Activated CD8-positive, alpha-beta T cell treated with anti-CD3 and anti-CD28 coated beads, Interleukin-2, amount 10 ng/mL, durations not matched to agents 7 days and 5 days (primary cell): ENCODE data around the gene LRRC2. TPM values are rescaled to one million over a fixed set of nuclear protein-coding genes. Genes with fewer than 3 reads are reported as not detected.
A peak's percentile ranks its signal among the peaks of the same experiment; 100 is the strongest.

Experiments used
- ATAC-seq: fragments of 150-1000 bp; cut with Tn5 transposase; one replicate; pipeline ENCODE4 v1.10.0; 2021; ENCODE audit warnings: moderate library complexity
- CTCF ChIA-PET: fragments of 350-600 bp; sonication (Branson Sonifier 250); formaldehyde crosslinking; loops from one replicate; lab custom pipeline; 2021; ENCODE audit warnings: antibody characterized with exemption; lab: Charles Lee
- POLR2A ChIA-PET: fragments of 350-600 bp; sonication (Branson Sonifier 250); formaldehyde crosslinking; loops from one replicate; lab custom pipeline; 2021; ENCODE audit warnings: antibody characterized with exemption; lab: Charles Lee
- DNase-seq: peaks from one replicate; pipeline ENCODE4 v3.0.0-alpha.2; 2020
- H3K27ac Mint-ChIP-seq: one replicate; pipeline ENCODE4 v1.8.0; 2021; ENCODE audit warnings: mild to moderate bottlenecking, mixed read lengths
- H3K27me3 Mint-ChIP-seq: one replicate; pipeline ENCODE4 v1.8.0; 2021; ENCODE audit warnings: low read depth, mixed read lengths
- H3K36me3 Mint-ChIP-seq: one replicate; pipeline ENCODE4 v1.8.0; 2021; ENCODE audit warnings: low read depth, mixed read lengths
- H3K4me1 Mint-ChIP-seq: one replicate; pipeline ENCODE4 v1.8.0; 2021; ENCODE audit warnings: low read depth, mixed read lengths
- H3K4me3 Mint-ChIP-seq: one replicate; pipeline ENCODE4 v1.8.0; 2021; ENCODE audit warnings: mild to moderate bottlenecking, mixed read lengths
- H3K9me3 Mint-ChIP-seq: one replicate; pipeline ENCODE4 v1.8.0; 2022; ENCODE audit warnings: mixed read lengths; ENCODE audit not compliant: insufficient read depth
- total RNA-seq, 2 experiments: library from RNA; stranded (reverse); gene quantifications; one replicate each; pipeline ENCODE4 v1.2.3, GENCODE V29; 2021

LRRC2 gene
- under 1 TPM in 1 of 2 experiments, not detected in 1; 0.11 TPM for total RNA-seq

- POLR2A ChIA-PET = no interaction called here
- ATAC-seq = peak; percentile 83
- H3K27me3 Mint-ChIP-seq = peaks cover 45% of the 10 kb centered on the region
Measured at GRCh38 chr3:46566040-46566641, at the start of gene LRRC2. LRRC2 (minus strand) TSS chr3:46566302; CDS start chr3:46551591, 14,711 bp downstream.

GRCh38 chr3:46615050-46615775, 49.1 kb upstream of the LRRC2 start:
- Mint-ChIP-seq H3K27me3 (peaks cover 46% of the 10 kb centered on the region), H3K36me3 (no peaks in the 10 kb centered on the region), H3K4me1 (no peaks in the 10 kb centered on the region), H3K9me3 (no peaks in the 10 kb centered on the region), H3K27ac (no peak overlapping the region), H3K4me3 (no peak overlapping the region)
- no peak for DNase-seq
- ATAC-seq = no peak
- ChIA-PET CTCF (interaction anchor here (1.6 to 2.1 kb wide), 3 partner anchors 12 to 127 kb away, joined by 7 to 9 read pairs (median 8); no protein-coding TSS in a partner anchor), POLR2A (no interaction called here)

More at GRCh38 chr3:46566040-46566641, at the start of gene LRRC2:
- CTCF ChIA-PET = interaction anchor here (0.8 to 1.8 kb wide), 3 partner anchors 10 to 77 kb away, joined by 3 to 25 read pairs (median 4); no protein-coding TSS in a partner anchor
- peak within 1 kb of the TSS; percentile 47 for H3K4me3 Mint-ChIP-seq
- H3K9me3 Mint-ChIP-seq = peaks cover 3% of the 10 kb centered on the region
- no peak within 1 kb of the TSS for H3K27ac Mint-ChIP-seq
- peaks cover 17% of the 10 kb centered on the region for H3K4me1 Mint-ChIP-seq
- DNase-seq = peak; percentile 57
- no peaks in the 10 kb centered on the region for H3K36me3 Mint-ChIP-seq

GRCh38 chr3:46614431-46614830, 48.3 kb upstream of the LRRC2 start:
- Mint-ChIP-seq H3K9me3 (no peaks in the 10 kb centered on the region), H3K4me3 (no peak overlapping the region), H3K27ac (no peak overlapping the region), H3K4me1 (no peaks in the 10 kb centered on the region), H3K27me3 (peaks cover 40% of the 10 kb centered on the region), H3K36me3 (no peaks in the 10 kb centered on the region)
- POLR2A ChIA-PET = interaction anchor here (0.6 kb wide), 1 partner anchor 1359 kb away, joined by 3 read pairs; no protein-coding TSS in a partner anchor
- ATAC-seq (no peak), DNase-seq (no peak)
- CTCF ChIA-PET = interaction anchor here (0.7 to 2.1 kb wide), 3 partner anchors 15 to 126 kb away, joined by 3 to 9 read pairs (median 8); no protein-coding TSS in a partner anchor

- ChIA-PET POLR2A (no interaction called here), CTCF (interaction anchor here (1.2 to 2.1 kb wide), 3 partner anchors 16 to 125 kb away, joined by 5 to 9 read pairs (median 8); no protein-coding TSS in a partner anchor)
- Mint-ChIP-seq H3K27me3 (peaks cover 39% of the 10 kb centered on the region), H3K36me3 (no peaks in the 10 kb centered on the region), H3K4me1 (no peaks in the 10 kb centered on the region), H3K27ac (no peak overlapping the region), H3K9me3 (no peaks in the 10 kb centered on the region), H3K4me3 (no peak overlapping the region)
- ATAC-seq (no peak), DNase-seq (no peak)
Measured at GRCh38 chr3:46613313-46614005, 47.4 kb upstream of the LRRC2 start.

GRCh38 chr3:46612324-46612723, 46.2 kb upstream of the LRRC2 start, which contains the start of gene FAM240A:
FAM240A (plus strand) TSS chr3:46612525; CDS start chr3:46612684, 159 bp downstream.
- ATAC-seq (no peak), DNase-seq (no peak)
- H3K27me3 Mint-ChIP-seq = peaks cover 43% of the 10 kb centered on the region
- no peaks in the 10 kb centered on the region for H3K4me1 Mint-ChIP-seq
- no peaks in the 10 kb centered on the region for H3K9me3 Mint-ChIP-seq
- no peak within 1 kb of the TSS for H3K27ac Mint-ChIP-seq
- CTCF ChIA-PET = interaction anchor here (1.2 kb wide), 1 partner anchor 17 kb away, joined by 5 read pairs; no protein-coding TSS in a partner anchor
- H3K36me3 Mint-ChIP-seq = no peaks in the 10 kb centered on the region
- H3K4me3 Mint-ChIP-seq = no peak within 1 kb of the TSS
- POLR2A ChIA-PET = no interaction called here

- H3K9me3 Mint-ChIP-seq = no peaks in the 10 kb centered on the region
- ChIA-PET CTCF (interaction anchor here (1.5 to 1.7 kb wide), 2 partner anchors 20 to 52 kb away, joined by 3 to 4 read pairs; no protein-coding TSS in a partner anchor), POLR2A (no interaction called here)
- H3K27me3 Mint-ChIP-seq = peaks cover 26% of the 10 kb centered on the region
- no peak overlapping the region for H3K27ac Mint-ChIP-seq
- H3K4me1 Mint-ChIP-seq = no peaks in the 10 kb centered on the region
- no peak for DNase-seq
- H3K4me3 Mint-ChIP-seq = no peak overlapping the region
- ATAC-seq = no peak
- no peaks in the 10 kb centered on the region for H3K36me3 Mint-ChIP-seq
Measured at GRCh38 chr3:46609944-46610722, 44.0 kb upstream of the LRRC2 start.

GRCh38 chr3:46609212-46609721, 43.2 kb upstream of the LRRC2 start:
- Mint-ChIP-seq H3K36me3 (no peaks in the 10 kb centered on the region), H3K4me3 (no peak overlapping the region), H3K9me3 (no peaks in the 10 kb centered on the region), H3K27me3 (peaks cover 24% of the 10 kb centered on the region), H3K4me1 (no peaks in the 10 kb centered on the region), H3K27ac (no peak overlapping the region)
- CTCF ChIA-PET = interaction anchor here (1.4 to 1.7 kb wide), 4 partner anchors 21 to 120 kb away, joined by 3 to 10 read pairs (median 5); no protein-coding TSS in a partner anchor
- ATAC-seq (no peak), DNase-seq (no peak)
- POLR2A ChIA-PET = no interaction called here

GRCh38 chr3:46607603-46608028, 41.5 kb upstream of the LRRC2 start:
- Mint-ChIP-seq H3K27ac (no peak overlapping the region), H3K4me3 (no peak overlapping the region), H3K27me3 (peaks cover 20% of the 10 kb centered on the region), H3K9me3 (no peaks in the 10 kb centered on the region), H3K4me1 (no peaks in the 10 kb centered on the region), H3K36me3 (no peaks in the 10 kb centered on the region)
- ChIA-PET POLR2A (no interaction called here), CTCF (interaction anchor here (1.0 to 1.6 kb wide), 3 partner anchors 22 to 119 kb away, joined by 3 to 10 read pairs (median 6); no protein-coding TSS in a partner anchor)
- ATAC-seq (no peak), DNase-seq (no peak)

- DNase-seq (no peak), ATAC-seq (no peak)
- POLR2A ChIA-PET = interaction anchor here (0.9 kb wide), 1 partner anchor 48 kb away, joined by 3 read pairs; no protein-coding TSS in a partner anchor
- Mint-ChIP-seq H3K4me3 (no peak overlapping the region), H3K9me3 (no peaks in the 10 kb centered on the region), H3K4me1 (no peaks in the 10 kb centered on the region), H3K27ac (no peak overlapping the region), H3K36me3 (no peaks in the 10 kb centered on the region), H3K27me3 (peaks cover 6% of the 10 kb centered on the region)
- CTCF ChIA-PET = interaction anchor here (1.8 to 2.3 kb wide), 2 partner anchors 21 to 115 kb away, joined by 6 to 11 read pairs; no protein-coding TSS in a partner anchor
Measured at GRCh38 chr3:46604127-46604526, 38.0 kb upstream of the LRRC2 start.

- ATAC-seq = no peak
- H3K36me3 Mint-ChIP-seq = no peaks in the 10 kb centered on the region
- CTCF ChIA-PET = interaction anchor here (1.8 to 2.3 kb wide), 2 partner anchors 20 to 115 kb away, joined by 6 to 11 read pairs; no protein-coding TSS in a partner anchor
- H3K9me3 Mint-ChIP-seq = no peaks in the 10 kb centered on the region
- no peak overlapping the region for H3K4me3 Mint-ChIP-seq
- POLR2A ChIA-PET = no interaction called here
- H3K4me1 Mint-ChIP-seq = no peaks in the 10 kb centered on the region
- no peak for DNase-seq
- peaks cover 4% of the 10 kb centered on the region for H3K27me3 Mint-ChIP-seq
- H3K27ac Mint-ChIP-seq = no peak overlapping the region
Measured at GRCh38 chr3:46603446-46604046, 37.4 kb upstream of the LRRC2 start.
